ENCODE results near the gene PIGZ.

The PIGZ gene

DNA sequence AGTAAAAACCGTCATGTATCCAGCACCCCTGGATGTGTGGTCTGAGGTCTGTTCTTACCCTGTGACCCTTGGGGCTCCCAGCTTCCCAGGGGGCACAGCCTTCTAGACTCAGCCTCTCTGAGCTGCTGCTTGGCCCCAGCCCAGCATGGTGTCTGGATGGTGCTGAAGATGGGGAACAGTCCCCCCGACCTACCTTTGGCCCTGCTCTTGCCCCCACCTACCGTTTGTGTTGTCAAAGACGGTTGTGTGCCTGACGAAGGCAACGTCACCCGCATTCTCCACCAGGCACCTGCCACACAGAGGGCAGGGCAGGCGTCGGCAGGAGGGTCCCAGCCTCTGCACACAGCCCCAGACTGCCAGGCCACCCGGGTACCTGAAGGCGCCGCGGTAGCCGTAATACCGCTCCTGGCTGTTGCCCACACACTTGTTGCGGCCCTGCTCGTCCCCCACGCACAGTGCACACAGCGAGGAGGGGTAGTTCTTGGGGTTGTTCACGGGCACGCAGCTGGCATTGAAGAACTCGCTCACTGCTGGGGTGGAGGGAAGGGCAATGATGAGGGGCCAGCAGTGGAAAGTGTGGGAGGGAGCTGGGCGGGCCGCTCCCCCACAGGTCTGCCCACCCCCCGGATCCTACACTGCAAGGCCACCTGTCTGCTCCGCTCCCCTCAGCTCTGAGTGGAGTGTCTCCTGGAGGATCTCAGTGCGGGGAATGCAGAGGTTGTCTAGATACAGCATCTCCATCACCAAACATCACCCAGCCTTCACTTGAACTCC, 40.0 kb upstream of the PIGZ start:
- H3K9me3 ChIP-seq (ENCODE audit: control insufficient read depth in 1 of 2, low read length in 2 of 2), result no peaks in the 10 kb centered on the region
- no peaks in the 10 kb centered on the region for H3K36me3 ChIP-seq (ENCODE audit: control insufficient read depth in 1 of 2, insufficient read depth in 2 of 2, low read length in 2 of 2)
- no peak overlapping the region for H3K4me3 ChIP-seq (ENCODE audit: low read depth in 1 of 2, low read length in 2 of 2)
- no peak overlapping the region for H3K27ac ChIP-seq (ENCODE audit: low read length)
- H3K4me1 ChIP-seq (ENCODE audit: control insufficient read depth in 1 of 2, insufficient read depth in 2 of 2, low read length in 2 of 2), result peaks cover 0 to 3% of the 10 kb centered on the region in 2 donors
- H3K27me3 ChIP-seq (ENCODE audit: low read depth, low read length), result no peaks in the 10 kb centered on the region

DNA sequence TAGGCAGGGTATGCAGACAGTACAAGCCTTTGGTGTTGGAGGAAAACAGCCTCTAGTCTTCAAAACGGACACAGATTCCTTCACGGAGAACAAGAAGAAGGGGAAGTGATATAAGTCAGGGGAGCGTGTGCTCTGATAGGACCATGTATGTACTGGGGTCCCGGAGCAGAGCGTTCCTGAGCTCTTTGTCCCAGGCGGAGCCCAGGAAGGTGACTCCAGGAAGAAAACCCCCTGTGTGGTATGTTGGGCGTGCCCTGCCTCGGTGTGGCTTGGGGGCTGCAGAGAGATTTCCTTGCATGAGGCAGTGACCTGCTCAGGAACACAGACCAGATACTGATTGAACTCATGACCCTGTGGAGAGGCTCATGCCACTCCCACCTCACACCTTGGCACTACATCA, 39.3 kb upstream of the PIGZ start:
- H3K27me3 ChIP-seq (ENCODE audit: low read depth, low read length), result no peaks in the 10 kb centered on the region
- H3K36me3 ChIP-seq (ENCODE audit: control insufficient read depth in 1 of 2, insufficient read depth in 2 of 2, low read length in 2 of 2), result no peaks in the 10 kb centered on the region
- H3K27ac ChIP-seq (ENCODE audit: low read length), result no peak overlapping the region
- H3K9me3 ChIP-seq (ENCODE audit: control insufficient read depth in 1 of 2, low read length in 2 of 2), result no peaks in the 10 kb centered on the region
- H3K4me3 ChIP-seq (ENCODE audit: low read depth in 1 of 2, low read length in 2 of 2), result no peak overlapping the region
- H3K4me1 ChIP-seq (ENCODE audit: control insufficient read depth in 1 of 2, insufficient read depth in 2 of 2, low read length in 2 of 2), result peaks cover 0 to 5% of the 10 kb centered on the region in 2 donors

DNA sequence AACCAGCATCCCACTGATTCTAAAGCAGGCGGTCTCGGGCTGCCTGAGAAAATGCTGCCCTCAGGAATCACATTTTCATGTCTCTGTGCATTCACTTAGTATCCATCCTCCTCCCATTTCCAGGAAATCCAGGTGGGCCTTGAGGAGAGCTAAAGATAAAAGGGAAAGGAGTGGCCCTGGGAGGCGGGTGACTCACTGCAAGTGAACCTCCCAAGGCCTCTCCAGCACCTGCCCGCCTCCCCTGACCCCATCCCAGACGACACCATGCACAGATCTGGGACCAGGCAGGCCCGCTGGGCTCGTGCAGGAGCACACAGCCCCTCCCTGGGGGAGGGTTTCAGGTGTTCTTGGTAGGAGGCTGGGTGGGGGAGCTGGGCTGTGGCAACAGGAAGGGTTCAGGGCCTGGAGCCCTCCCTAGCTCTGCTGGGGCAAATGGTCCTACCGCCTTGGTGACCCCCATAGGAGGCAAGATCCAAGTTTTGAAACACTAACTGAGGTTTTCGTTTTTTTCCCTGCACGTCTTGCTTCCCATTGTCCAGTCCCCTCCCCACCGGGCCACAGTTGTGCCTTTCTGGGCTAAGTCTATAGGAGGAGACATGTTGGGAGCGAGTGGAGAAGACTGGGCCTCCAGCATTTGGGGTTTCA, 38.8 kb upstream of the PIGZ start:
- Histone ChIP-seq H3K27ac (ENCODE audit: low read length) (no peak overlapping the region), H3K9me3 (ENCODE audit: control insufficient read depth in 1 of 2, low read length in 2 of 2) (no peaks in the 10 kb centered on the region), H3K27me3 (ENCODE audit: low read depth, low read length) (no peaks in the 10 kb centered on the region), H3K4me3 (ENCODE audit: low read depth in 1 of 2, low read length in 2 of 2) (no peak overlapping the region), H3K4me1 (ENCODE audit: control insufficient read depth in 1 of 2, insufficient read depth in 2 of 2, low read length in 2 of 2) (peaks cover 0 to 5% of the 10 kb centered on the region in 2 donors), H3K36me3 (ENCODE audit: control insufficient read depth in 1 of 2, insufficient read depth in 2 of 2, low read length in 2 of 2) (no peaks in the 10 kb centered on the region)

DNA sequence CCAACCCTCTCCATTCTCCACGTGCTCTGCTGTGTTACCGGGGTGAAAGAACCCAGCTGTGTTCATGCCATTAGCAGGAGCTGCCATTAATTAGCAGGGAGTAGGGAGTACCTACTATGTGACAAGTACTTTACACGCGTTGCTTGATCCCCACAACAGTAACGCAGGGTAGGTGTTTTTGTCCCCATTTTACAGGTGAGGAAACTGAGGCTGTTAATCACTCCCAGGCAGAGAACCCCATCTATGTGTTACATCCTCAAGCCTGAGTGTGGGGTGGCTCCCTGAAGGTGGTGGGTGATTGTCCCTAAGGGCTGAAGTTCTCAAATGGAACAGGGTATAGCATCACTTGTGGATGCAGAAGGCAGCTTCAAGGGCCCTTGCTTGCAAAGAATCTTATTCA, 38.2 kb upstream of the PIGZ start:
- peaks cover 0 to 5% of the 10 kb centered on the region in 2 donors for H3K4me1 ChIP-seq (ENCODE audit: control insufficient read depth in 1 of 2, insufficient read depth in 2 of 2, low read length in 2 of 2)
- H3K4me3 ChIP-seq (ENCODE audit: low read depth in 1 of 2, low read length in 2 of 2), result no peak overlapping the region
- H3K9me3 ChIP-seq (ENCODE audit: control insufficient read depth in 1 of 2, low read length in 2 of 2), result no peaks in the 10 kb centered on the region
- no peaks in the 10 kb centered on the region for H3K36me3 ChIP-seq (ENCODE audit: control insufficient read depth in 1 of 2, insufficient read depth in 2 of 2, low read length in 2 of 2)
- no peaks in the 10 kb centered on the region for H3K27me3 ChIP-seq (ENCODE audit: low read depth, low read length)
- no peak overlapping the region for H3K27ac ChIP-seq (ENCODE audit: low read length)

DNA sequence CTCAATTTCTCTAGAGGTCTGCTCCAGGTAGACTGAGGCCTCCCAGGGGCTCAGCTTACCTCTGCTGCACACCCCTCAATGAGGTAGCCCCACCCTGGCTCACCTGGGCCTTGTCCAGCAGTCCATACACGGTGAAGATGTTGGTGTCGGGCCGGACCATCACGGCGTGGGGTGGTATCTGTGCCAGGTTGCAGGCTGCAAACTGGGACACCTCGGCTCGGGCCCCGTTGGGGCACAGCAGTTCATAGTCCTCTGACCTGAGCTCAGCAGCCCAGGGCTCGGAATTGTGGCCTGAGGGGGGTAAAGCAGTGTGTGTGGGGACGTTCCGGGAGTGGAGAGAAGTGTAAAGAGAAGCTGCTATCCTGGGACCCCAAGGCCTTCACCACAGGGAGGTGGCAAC, 37.8 kb upstream of the PIGZ start:
- no peaks in the 10 kb centered on the region for H3K27me3 ChIP-seq (ENCODE audit: low read depth, low read length)
- no peak overlapping the region for H3K4me3 ChIP-seq (ENCODE audit: low read depth in 1 of 2, low read length in 2 of 2)
- peaks cover 0 to 5% of the 10 kb centered on the region in 2 donors for H3K4me1 ChIP-seq (ENCODE audit: control insufficient read depth in 1 of 2, insufficient read depth in 2 of 2, low read length in 2 of 2)
- no peaks in the 10 kb centered on the region for H3K9me3 ChIP-seq (ENCODE audit: control insufficient read depth in 1 of 2, low read length in 2 of 2)
- no peak overlapping the region for H3K27ac ChIP-seq (ENCODE audit: low read length)
- no peaks in the 10 kb centered on the region for H3K36me3 ChIP-seq (ENCODE audit: control insufficient read depth in 1 of 2, insufficient read depth in 2 of 2, low read length in 2 of 2)

DNA sequence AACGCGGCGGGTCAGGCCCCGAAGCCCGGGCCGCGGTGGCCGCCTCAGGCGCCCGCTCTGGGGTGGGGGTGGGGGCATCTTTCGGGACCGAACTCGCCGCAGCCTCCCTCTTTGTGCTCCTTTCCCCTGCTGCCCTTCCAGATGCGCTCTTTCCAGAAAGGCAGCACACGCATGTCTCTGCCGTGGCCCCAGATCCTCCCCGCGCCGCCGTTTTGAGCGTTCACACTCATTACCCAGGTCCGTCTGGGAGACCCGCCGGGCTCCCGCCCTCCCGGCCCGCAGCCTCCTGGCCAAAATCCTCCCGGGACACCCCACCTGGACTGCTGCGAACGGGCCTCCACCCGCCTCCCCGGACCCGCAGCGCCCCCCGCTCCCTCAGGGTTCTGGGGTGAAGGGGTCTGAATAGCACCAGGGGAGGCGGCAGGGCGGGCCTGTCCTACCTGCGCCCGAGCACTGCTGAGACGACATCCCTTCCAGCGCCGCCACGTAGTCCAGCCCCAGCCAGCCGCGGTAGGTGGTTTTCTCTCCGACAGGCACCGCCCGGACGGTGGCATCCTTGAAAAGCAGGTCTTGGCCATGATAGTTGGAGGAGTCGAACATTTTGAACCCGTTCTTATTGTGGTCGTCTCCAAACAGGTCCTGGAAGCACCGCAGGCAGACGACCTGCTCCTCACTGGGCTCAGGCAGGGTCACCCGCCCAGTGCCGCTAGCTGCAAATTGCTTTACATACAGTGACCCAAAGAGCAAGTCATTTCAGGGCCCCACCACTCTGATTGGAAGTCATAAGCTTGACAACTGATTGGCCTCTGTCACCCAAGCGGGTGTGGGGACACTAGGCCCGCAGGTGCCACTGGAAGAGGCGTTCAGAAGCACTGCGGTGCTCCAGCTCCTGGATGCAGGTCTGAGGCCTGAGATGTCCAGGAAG, 35.1 kb upstream of the PIGZ start:
- Histone ChIP-seq H3K4me1 (ENCODE audit: control insufficient read depth in 1 of 2, insufficient read depth in 2 of 2, low read length in 2 of 2) (peaks cover 0 to 5% of the 10 kb centered on the region in 2 donors), H3K9me3 (ENCODE audit: control insufficient read depth in 1 of 2, low read length in 2 of 2) (no peaks in the 10 kb centered on the region), H3K27me3 (ENCODE audit: low read depth, low read length) (no peaks in the 10 kb centered on the region), H3K36me3 (ENCODE audit: control insufficient read depth in 1 of 2, insufficient read depth in 2 of 2, low read length in 2 of 2) (no peaks in the 10 kb centered on the region), H3K27ac (ENCODE audit: low read length) (no peak overlapping the region), H3K4me3 (ENCODE audit: low read depth in 1 of 2, low read length in 2 of 2) (peak overlapping the region; percentile 48 to 60)

DNA sequence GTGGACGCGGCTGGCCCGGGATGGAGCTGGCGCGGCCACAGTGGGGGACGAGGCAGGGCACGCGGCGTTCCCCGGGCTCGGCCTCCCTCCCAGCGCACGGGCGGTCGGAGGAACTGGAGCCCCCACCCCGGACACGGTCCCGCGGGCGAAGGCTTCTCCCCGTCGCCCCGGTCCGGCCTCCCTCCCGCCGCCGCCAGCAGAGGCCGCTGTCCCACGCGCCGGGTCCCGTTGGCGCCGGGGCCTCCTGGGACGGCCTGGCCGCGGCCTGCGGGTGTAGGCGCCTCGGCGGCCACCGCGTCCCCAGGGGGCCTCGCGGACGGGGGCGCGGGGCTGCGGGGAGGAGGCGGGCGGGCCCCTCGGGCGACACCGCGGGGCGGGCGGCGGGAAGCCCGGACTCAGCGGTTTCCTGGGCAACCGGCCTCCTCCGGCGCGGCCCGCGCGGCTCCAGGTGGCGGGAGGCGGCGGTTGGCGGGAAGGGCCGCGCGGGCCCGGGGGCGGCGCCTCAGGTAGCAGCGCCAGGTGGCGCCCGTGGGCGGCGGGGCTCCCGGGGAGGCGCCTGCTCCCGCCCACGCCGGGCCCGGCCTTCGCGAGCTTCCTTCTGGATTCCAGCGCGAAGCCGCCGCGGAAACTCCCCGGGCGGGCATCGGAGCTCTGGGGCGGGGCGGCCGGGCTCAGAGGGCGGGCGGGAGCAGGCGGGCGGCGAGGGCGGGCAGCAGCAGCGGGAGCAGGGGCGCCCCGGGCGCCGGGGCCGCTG, 34.2 kb upstream of the PIGZ start:
- Histone ChIP-seq H3K4me1 (ENCODE audit: control insufficient read depth in 1 of 2, insufficient read depth in 2 of 2, low read length in 2 of 2) (peaks cover 0 to 5% of the 10 kb centered on the region in 2 donors), H3K36me3 (ENCODE audit: control insufficient read depth in 1 of 2, insufficient read depth in 2 of 2, low read length in 2 of 2) (no peaks in the 10 kb centered on the region), H3K4me3 (ENCODE audit: low read depth in 1 of 2, low read length in 2 of 2) (peak overlapping the region in 1 of 2 donors; percentile 66), H3K27me3 (ENCODE audit: low read depth, low read length) (no peaks in the 10 kb centered on the region), H3K27ac (ENCODE audit: low read length) (no peak overlapping the region), H3K9me3 (ENCODE audit: control insufficient read depth in 1 of 2, low read length in 2 of 2) (no peaks in the 10 kb centered on the region)

DNA sequence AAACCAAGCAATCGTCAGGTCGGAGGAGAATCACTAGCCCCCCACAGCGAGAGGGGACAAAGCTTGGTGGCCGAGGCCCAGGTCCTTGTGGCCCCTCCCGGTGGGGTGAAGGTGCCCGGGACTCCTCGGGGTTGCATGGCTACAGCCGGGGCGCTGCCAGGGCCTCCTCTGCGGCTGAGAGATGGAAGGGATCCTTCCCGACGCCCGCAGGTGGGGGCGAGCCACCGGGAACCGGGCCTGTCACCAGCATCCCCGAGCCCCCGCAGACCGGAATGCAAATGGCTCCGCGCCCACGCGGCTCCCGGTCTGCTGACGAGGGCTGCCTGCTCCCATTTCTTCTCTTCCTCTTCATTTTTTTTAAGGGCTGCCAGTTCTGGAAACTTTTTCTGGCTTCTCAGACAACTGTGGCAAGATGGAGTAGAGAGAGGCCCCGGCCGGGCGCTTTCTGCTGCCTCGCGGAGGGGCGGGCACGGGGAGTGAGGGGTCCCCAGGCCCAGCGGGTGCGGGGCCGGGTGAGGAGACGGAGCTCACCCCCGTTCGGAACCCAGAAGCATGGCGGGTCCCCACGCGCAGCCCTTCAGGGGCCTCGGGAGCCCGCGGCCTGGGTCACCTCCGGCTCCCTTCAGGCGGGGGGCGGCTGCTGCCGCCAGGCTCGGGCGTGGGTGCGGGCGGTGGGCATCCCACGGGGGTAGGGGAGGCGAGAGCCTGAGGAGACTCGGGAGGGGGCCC, 33.5 kb upstream of the PIGZ start:
- H3K9me3 ChIP-seq (ENCODE audit: control insufficient read depth in 1 of 2, low read length in 2 of 2), result no peaks in the 10 kb centered on the region
- H3K27me3 ChIP-seq (ENCODE audit: low read depth, low read length), result no peaks in the 10 kb centered on the region
- H3K36me3 ChIP-seq (ENCODE audit: control insufficient read depth in 1 of 2, insufficient read depth in 2 of 2, low read length in 2 of 2), result no peaks in the 10 kb centered on the region
- H3K4me3 ChIP-seq (ENCODE audit: low read depth in 1 of 2, low read length in 2 of 2), result peak overlapping the region in 1 of 2 donors; percentile 66
- peaks cover 0 to 5% of the 10 kb centered on the region in 2 donors for H3K4me1 ChIP-seq (ENCODE audit: control insufficient read depth in 1 of 2, insufficient read depth in 2 of 2, low read length in 2 of 2)
- no peak overlapping the region for H3K27ac ChIP-seq (ENCODE audit: low read length)

DNA sequence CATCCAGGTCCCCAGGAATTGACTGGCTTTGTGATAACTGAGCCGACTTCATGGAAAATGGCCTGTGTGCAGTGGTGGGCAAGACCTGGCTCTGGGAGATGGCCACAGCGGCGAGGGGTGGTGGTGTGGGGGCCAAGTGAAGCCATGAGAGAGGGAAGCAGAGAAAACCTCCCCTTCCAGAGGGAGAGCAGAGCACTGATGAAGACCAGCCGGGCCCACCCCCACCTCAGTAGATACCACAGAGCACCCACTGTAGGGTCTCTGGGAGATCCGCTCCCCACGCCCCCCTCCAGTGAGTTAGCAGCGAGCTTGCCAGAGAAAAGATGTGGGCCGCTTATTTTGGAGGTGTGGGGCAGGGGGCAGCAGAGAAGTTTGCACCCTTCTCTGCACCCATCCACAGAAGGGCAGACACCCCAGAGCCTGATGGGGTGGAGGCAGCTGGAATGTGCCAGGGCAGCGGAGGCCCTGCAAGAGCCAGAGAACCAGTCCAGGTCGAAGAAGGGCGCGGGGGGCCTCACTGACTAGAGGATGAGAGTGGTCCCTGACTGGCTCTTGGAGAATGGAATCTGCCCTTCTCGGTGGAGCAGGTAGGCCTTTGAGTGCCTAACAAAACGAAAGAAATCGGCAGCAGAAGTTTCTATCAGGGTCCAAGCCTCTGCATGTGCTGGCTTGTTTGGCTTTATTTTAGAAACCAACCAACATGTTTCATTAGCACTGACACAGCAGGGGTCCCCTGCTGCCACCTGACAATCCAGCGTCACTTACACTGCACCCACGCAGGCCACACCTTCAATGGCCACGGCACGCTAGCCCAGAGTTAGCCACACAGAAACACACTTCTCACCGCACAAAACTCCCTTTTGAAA, 32.7 kb upstream of the PIGZ start:
- H3K9me3 ChIP-seq (ENCODE audit: control insufficient read depth in 1 of 2, low read length in 2 of 2), result no peaks in the 10 kb centered on the region
- H3K4me1 ChIP-seq (ENCODE audit: control insufficient read depth in 1 of 2, insufficient read depth in 2 of 2, low read length in 2 of 2), result peaks cover 0 to 5% of the 10 kb centered on the region in 2 donors
- peak overlapping the region in 1 of 2 donors; percentile 66 for H3K4me3 ChIP-seq (ENCODE audit: low read depth in 1 of 2, low read length in 2 of 2)
- no peaks in the 10 kb centered on the region for H3K27me3 ChIP-seq (ENCODE audit: low read depth, low read length)
- H3K36me3 ChIP-seq (ENCODE audit: control insufficient read depth in 1 of 2, insufficient read depth in 2 of 2, low read length in 2 of 2), result no peaks in the 10 kb centered on the region
- H3K27ac ChIP-seq (ENCODE audit: low read length), result no peak overlapping the region

DNA sequence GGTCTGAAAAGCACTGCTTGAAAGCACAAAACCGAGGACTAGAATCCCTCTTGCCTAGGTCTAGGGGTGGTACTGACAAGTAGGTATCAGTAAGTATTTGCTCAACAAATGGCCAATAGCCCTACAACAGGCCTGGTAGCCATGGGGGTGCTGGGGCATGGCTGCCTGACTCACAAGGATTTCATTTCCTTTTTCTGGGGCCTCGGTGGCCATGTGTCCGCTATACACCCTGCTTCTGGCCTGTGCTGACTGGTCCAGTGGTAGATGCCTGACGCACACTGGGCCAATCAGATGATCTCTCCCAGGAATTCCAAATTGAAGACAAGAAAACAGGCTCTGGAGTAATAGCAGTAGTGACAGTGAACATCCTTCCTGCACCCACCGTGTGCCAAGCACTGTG, 31.6 kb upstream of the PIGZ start:
- Histone ChIP-seq H3K4me3 (ENCODE audit: low read depth in 1 of 2, low read length in 2 of 2) (no peak overlapping the region), H3K4me1 (ENCODE audit: control insufficient read depth in 1 of 2, insufficient read depth in 2 of 2, low read length in 2 of 2) (peaks cover 0 to 5% of the 10 kb centered on the region in 2 donors), H3K27me3 (ENCODE audit: low read depth, low read length) (no peaks in the 10 kb centered on the region), H3K27ac (ENCODE audit: low read length) (no peak overlapping the region), H3K9me3 (ENCODE audit: control insufficient read depth in 1 of 2, low read length in 2 of 2) (no peaks in the 10 kb centered on the region), H3K36me3 (ENCODE audit: control insufficient read depth in 1 of 2, insufficient read depth in 2 of 2, low read length in 2 of 2) (no peaks in the 10 kb centered on the region)
